ENCODE data around the gene ABCF2.
A peak's percentile ranks its signal among the peaks of the same experiment; 100 is the strongest.

The ABCF2 gene

GRCh38 chr7:151168003-151168786, 58.8 kb downstream of the ABCF2 start:
- peak; percentile 68 for DNase-seq

GRCh38 chr7:151167197-151167961, 59.6 kb downstream of the ABCF2 start, which contains the start of gene GBX1:
Gene GBX1 (minus strand): TSS chr7:151167694. CDS start chr7:151167548, 146 bp downstream.
- peak; percentile 10 for DNase-seq

DNA sequence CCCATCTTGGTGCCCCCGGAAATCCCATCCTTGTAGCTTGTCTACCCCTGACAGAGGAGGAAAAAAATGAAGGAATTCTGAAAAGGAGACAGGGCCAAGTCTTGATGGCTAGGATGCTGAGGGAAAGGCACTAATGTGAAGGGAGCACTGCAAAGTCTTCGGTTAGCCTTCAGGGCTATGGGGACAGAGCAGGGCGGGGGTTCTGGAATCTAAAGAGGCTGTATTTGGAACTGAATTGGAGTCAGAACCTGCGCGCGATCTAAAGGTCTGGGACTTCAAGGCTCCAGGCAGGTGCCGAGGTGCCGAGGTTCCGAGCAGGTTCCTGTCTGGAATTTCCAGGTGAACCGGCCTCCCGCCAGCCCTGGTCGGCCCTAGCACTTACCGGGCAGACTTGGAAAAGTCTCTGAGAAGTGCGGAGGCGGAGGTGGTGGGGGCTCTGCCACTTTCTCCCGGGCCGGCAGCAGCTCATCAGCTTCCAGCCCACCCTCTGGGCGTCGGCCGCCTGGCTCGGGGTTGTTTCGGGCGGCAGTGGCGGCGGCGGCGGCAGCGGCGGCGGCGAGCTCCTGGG, 60.3 kb downstream of the ABCF2 start:
- no peak for DNase-seq
